HUES48 (cell line): Measurements from ENCODE around the gene TCF12.

Experiments used
- H3K27ac ChIP-seq: one replicate; pipeline ENCODE4 v1.7.0; 2013; ENCODE audit warnings: low read depth, low read length, inconsistent platforms
- H3K27me3 ChIP-seq: 2 replicates; pipeline ENCODE4 v1.6.1; 2013; ENCODE audit warnings: mild to moderate bottlenecking, low read length; ENCODE audit not compliant: control insufficient read depth, insufficient read depth
- H3K36me3 ChIP-seq: 2 replicates; pipeline ENCODE4 v1.6.1; 2013; ENCODE audit warnings: low read length; ENCODE audit not compliant: control insufficient read depth, insufficient read depth
- H3K4me1 ChIP-seq: 2 replicates; pipeline ENCODE4 v1.6.1; 2013; ENCODE audit warnings: mild to moderate bottlenecking, low read length; ENCODE audit not compliant: control insufficient read depth, insufficient read depth
- H3K4me3 ChIP-seq: 2 replicates; pipeline ENCODE4 v1.5.1; 2013; ENCODE audit warnings: mild to moderate bottlenecking, low read depth, low read length
- H3K9ac ChIP-seq: 2 replicates; pipeline ENCODE4 v1.6.1; 2013; ENCODE audit warnings: mild to moderate bottlenecking, low read depth, low read length, moderate library complexity
- H3K9me3 ChIP-seq: 2 replicates; pipeline ENCODE4 v1.6.1; 2013; ENCODE audit warnings: low read length; ENCODE audit not compliant: control insufficient read depth, insufficient read depth

The TCF12 gene

DNA sequence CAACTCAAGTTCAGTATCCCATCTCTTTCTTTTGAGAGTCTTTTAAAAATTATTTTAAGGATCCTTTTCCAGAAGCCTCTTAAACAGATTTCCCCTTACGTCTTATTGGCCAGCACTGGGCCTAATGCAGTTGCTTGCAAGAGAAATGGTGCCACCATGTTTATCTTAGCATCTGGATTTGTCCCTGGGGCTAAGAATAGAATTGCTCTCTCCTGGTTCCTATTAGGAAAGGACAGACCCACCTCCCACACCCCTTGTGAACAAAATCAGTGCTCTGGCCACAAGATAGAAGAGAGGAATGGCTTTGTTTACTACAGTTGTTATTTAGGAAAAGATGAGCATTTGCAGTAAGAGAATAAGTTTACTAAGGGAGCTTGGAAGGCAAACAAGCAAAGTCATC lies 329.6 kb downstream of the TCF12 start:
- no peak overlapping the region for H3K27ac ChIP-seq
- no peak overlapping the region for H3K9ac ChIP-seq
- H3K4me3 ChIP-seq = no peak overlapping the region
- peaks cover 21% of the 10 kb centered on the region for H3K4me1 ChIP-seq
- H3K9me3 ChIP-seq = no peaks in the 10 kb centered on the region
- no peaks in the 10 kb centered on the region for H3K27me3 ChIP-seq
- peaks cover 43% of the 10 kb centered on the region for H3K36me3 ChIP-seq

DNA sequence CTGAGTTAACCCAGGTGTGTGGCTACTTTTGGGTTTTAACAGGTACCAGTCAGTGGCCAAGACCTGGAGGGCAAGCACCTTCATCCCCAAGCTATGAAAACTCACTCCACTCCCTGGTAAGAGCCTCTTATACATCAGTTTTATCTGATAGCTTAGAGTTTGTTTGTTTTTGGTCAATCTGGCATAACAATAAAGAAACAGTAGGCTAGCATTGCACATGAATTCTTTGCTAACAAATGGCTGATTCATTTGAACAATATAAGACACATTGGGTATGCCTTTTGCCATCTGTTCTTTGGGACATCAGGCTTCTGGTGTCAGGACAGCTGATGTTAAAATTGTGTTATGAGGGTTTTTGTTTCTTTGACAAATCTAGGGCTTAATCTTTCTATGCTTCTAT lies 332.9 kb downstream of the TCF12 start:
- Histone ChIP-seq H3K27me3 (no peaks in the 10 kb centered on the region), H3K4me3 (peak overlapping the region; percentile 33; the same call in 1 of the 2 replicates), H3K9ac (no peak overlapping the region), H3K4me1 (peaks cover 35% of the 10 kb centered on the region), H3K36me3 (peaks cover 36% of the 10 kb centered on the region), H3K9me3 (no peaks in the 10 kb centered on the region), H3K27ac (peak overlapping the region; percentile 72)

DNA sequence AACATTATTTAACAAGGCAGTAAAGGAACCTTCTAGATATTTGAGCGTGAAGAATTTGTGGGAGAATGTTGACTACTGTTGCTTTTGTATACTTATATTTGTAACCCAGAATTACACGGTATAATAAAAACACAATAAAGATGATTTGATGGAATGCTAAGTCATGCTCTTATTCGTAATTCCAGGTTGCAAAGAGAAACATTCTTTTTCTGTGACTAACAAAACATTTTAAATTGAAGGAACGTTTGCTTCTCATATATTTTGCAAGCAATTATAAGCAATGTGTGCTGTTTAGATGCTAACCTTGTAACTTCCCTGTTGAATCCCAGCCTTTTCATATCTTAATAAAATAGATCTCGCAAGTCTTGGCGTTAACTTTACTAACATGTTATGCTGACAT lies 333.5 kb downstream of the TCF12 start:
- peaks cover 31% of the 10 kb centered on the region for H3K36me3 ChIP-seq
- H3K27ac ChIP-seq = peak overlapping the region; percentile 72
- H3K27me3 ChIP-seq = no peaks in the 10 kb centered on the region

DNA sequence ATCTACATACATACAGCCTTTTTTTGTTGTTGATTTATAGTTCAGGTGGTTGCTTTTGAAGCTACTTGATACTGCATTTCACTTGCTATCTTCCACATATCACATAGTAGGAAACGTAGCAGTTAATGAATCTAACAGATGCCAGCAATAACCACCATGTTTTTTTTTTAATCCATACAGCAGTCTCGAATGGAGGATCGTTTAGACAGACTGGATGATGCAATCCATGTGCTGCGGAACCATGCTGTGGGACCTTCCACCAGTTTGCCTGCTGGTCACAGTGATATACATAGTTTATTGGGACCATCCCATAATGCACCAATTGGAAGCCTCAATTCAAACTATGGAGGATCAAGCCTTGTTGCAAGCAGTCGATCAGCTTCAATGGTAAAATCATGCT lies 334.6 kb downstream of the TCF12 start:
- H3K4me3 ChIP-seq = no peak overlapping the region
- no peaks in the 10 kb centered on the region for H3K9me3 ChIP-seq
- peaks cover 19% of the 10 kb centered on the region for H3K36me3 ChIP-seq
- no peaks in the 10 kb centered on the region for H3K27me3 ChIP-seq
- peaks cover 35% of the 10 kb centered on the region for H3K4me1 ChIP-seq
- no peak overlapping the region for H3K9ac ChIP-seq
- H3K27ac ChIP-seq = peak overlapping the region; percentile 70

More for the DNA sequence above, 333.5 kb downstream of the TCF12 start:
- no peaks in the 10 kb centered on the region for H3K9me3 ChIP-seq
- peaks cover 35% of the 10 kb centered on the region for H3K4me1 ChIP-seq
- H3K4me3 ChIP-seq = no peak overlapping the region
- H3K9ac ChIP-seq = peak overlapping the region; percentile 45; the same call in 1 of the 2 replicates

DNA sequence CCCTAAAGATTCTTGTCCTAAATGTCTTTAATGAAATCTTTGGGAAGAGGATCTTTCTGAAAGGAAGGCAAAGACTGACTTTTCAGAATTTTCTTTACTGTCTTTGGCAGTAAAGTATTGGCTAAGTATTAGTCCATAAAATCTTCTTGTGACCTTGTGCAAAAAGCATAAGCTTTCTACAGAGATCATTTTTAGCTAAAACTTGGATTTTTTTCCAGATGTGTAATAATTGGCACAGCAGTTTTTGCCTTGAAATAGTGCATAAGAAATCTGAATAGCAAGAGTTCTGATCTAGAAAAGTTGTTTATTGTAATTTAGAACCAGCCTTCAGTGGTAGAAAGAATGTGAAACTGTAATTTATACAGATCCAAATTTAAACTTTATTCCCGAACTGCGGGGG lies 335.1 kb downstream of the TCF12 start:
- Histone ChIP-seq H3K4me1 (peaks cover 35% of the 10 kb centered on the region), H3K9ac (no peak overlapping the region), H3K27ac (peak overlapping the region; percentile 70), H3K4me3 (no peak overlapping the region), H3K9me3 (no peaks in the 10 kb centered on the region), H3K27me3 (no peaks in the 10 kb centered on the region), H3K36me3 (peaks cover 19% of the 10 kb centered on the region)

DNA sequence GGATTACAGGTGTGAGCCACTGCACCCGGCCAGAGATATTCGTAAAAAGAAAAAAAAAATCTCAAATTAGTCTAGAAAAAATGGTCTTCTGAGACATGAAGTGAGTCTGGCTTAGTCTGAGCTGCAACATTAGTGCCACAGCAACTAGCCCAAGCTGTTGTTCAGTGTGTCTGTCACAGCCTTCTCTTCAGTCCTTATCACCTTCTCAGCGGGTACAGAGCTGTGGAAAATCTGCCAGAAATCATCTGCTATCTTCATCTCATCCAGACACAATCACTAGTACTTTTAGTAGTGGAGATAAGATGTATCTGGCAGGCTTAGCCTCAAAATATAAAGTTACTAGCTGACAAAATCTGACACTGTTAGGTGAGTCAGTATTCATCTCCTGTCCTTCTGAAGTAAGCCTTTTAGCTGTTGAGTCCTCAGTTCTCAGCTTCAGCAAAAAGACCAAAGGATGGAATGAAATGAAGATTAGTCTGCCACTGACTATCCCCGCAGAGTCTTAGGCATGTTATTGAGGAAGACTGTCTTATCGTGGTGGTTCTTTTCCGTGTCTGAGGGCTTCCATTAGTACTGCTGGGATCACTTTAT lies 337.4 kb downstream of the TCF12 start:
- H3K4me3 ChIP-seq = no peak overlapping the region
- no peaks in the 10 kb centered on the region for H3K27me3 ChIP-seq
- H3K27ac ChIP-seq = peak overlapping the region; percentile 15
- peaks cover 55% of the 10 kb centered on the region for H3K4me1 ChIP-seq
- peaks cover 19% of the 10 kb centered on the region for H3K36me3 ChIP-seq
- no peaks in the 10 kb centered on the region for H3K9me3 ChIP-seq
- H3K9ac ChIP-seq = no peak overlapping the region

DNA sequence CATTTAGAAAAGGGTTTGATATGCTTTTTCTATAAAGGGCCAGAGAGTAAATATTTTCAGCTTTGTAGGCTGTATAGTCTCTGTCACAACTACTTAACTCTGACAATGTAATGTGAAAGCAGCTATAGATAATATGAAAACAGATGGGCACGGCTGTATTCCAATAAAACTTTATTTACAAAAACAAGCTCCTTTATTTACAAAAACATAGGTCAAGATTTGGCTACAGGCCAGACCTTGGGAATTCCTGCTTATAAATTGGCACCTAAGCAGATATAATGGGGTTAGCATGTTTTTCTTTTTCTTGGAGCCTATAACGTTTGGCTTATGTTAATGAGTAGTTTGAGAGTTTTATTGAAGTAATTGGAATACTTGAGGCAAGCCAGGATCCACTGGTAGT lies 338.5 kb downstream of the TCF12 start:
- Histone ChIP-seq H3K9me3 (no peaks in the 10 kb centered on the region), H3K4me3 (no peak overlapping the region), H3K27ac (no peak overlapping the region), H3K4me1 (peaks cover 48% of the 10 kb centered on the region), H3K9ac (no peak overlapping the region), H3K36me3 (peaks cover 24% of the 10 kb centered on the region), H3K27me3 (no peaks in the 10 kb centered on the region)

DNA sequence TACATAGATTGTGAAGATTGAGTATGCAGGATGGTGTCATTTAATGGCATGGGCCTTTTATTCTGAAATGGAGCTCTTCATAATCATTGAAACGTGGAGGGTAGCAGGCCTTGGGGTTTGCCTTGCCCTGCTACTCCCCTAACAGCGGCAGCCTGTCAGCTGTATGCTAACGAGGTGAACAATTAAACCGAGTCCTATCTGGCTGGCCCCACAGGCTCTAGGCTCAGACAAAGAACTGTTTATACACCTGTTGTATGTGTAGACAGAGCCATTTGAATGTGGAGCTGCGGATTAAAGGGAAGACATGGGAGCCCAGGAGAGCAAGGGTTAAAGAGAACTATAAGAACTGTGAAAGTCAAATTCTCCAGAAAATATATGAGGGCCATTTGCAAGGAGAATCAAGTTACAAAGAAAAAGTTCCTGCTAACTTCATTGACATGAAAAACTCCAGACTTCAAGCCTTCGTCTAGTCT lies 341.2 kb downstream of the TCF12 start:
- peaks cover 30% of the 10 kb centered on the region for H3K4me1 ChIP-seq
- no peaks in the 10 kb centered on the region for H3K9me3 ChIP-seq
- no peak overlapping the region for H3K9ac ChIP-seq
- peak overlapping the region; percentile 34 for H3K27ac ChIP-seq
- peaks cover 34% of the 10 kb centered on the region for H3K36me3 ChIP-seq
- H3K4me3 ChIP-seq = 0 out of 2 replicates have a peak overlapping the region, but pooled peaks have one; percentile 0
- H3K27me3 ChIP-seq = no peaks in the 10 kb centered on the region

DNA sequence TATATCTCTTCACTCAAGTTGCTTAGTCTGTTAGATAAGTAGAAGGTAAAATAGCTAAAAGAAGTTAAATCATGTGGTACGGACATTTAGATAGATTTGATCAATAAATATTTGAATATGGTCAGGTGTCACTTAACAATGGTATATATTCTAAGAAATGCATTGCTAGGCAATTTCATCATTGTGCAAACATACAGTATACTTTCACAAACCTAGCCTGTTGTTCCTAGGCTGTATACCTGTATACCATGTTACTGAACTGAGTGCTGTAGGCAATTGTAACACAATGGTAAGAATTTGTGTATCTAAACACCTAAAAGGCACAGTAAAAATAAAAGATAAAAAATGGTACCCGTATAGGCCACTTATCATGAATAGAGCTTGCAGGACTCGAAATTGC lies 345.1 kb downstream of the TCF12 start:
- Histone ChIP-seq H3K4me1 (peaks cover 23% of the 10 kb centered on the region), H3K4me3 (no peak overlapping the region), H3K9ac (no peak overlapping the region), H3K36me3 (peaks cover 45% of the 10 kb centered on the region), H3K9me3 (no peaks in the 10 kb centered on the region), H3K27me3 (no peaks in the 10 kb centered on the region), H3K27ac (no peak overlapping the region)

DNA sequence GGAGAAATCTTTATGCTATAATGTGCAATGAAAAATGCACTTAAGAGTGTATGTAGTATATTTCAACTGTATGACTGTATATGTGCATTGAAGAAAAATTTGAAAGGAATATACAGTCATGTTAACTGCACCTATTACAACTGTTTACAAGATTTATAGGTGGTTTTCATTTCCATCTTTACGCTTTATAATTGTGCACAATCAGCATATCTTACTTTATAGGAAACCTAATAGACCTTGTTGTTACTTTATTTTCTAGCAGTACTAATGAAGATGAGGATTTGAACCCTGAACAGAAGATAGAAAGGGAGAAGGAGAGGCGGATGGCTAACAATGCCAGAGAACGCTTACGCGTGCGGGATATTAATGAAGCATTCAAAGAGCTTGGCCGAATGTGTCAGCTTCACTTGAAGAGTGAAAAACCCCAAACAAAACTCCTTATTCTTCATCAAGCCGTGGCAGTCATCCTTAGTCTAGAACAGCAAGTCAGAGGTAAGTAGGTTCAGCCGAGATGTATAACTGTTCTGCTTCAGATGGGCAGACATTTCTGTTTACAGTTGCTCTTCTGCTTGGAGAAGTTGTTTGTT lies 354.4 kb downstream of the TCF12 start:
- H3K9ac ChIP-seq = no peak overlapping the region
- H3K4me1 ChIP-seq = no peaks in the 10 kb centered on the region
- no peaks in the 10 kb centered on the region for H3K9me3 ChIP-seq
- H3K27me3 ChIP-seq = no peaks in the 10 kb centered on the region
- no peak overlapping the region for H3K27ac ChIP-seq
- no peak overlapping the region for H3K4me3 ChIP-seq
- peaks cover 44% of the 10 kb centered on the region for H3K36me3 ChIP-seq

DNA sequence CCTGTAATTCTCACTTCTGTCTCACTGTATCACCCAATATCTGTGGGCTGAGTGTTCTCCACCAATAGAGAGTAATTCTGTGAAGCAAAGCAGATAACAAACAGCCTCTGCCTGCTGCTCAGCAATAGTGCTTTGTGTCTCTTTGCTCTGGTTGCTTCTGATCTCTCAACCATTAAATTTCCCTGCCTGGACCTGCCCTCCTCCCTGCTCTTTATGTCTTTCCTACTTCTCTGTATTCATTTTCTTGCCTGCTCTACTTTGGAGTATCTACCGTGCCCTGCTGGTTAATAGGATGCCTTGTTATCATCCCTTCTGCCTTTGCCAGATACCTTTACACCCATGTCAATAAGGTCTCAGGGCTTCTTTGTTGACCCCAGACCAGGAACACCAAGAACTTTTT lies 355.0 kb downstream of the TCF12 start:
- no peaks in the 10 kb centered on the region for H3K9me3 ChIP-seq
- no peak overlapping the region for H3K4me3 ChIP-seq
- no peaks in the 10 kb centered on the region for H3K27me3 ChIP-seq
- H3K27ac ChIP-seq = no peak overlapping the region
- H3K4me1 ChIP-seq = no peaks in the 10 kb centered on the region
- peaks cover 39% of the 10 kb centered on the region for H3K36me3 ChIP-seq
- no peak overlapping the region for H3K9ac ChIP-seq
